Neural progenitor cell (in vitro differentiated cells): ENCODE measurements around the gene MAPK9.

Experiments
- CTCF ChIP-seq: fragments of 200-600 bp; sonication (generic); IDR thresholded peaks from 2 replicates; pipeline ENCODE4 v1.5.1; 2017; ENCODE audit warnings: antibody characterized with exemption, mild to moderate bottlenecking
- EZH2 ChIP-seq: fragments of 200-600 bp; sonication (generic); IDR thresholded peaks from 2 replicates; pipeline ENCODE4 v1.6.1; 2017; ENCODE audit warnings: antibody characterized with exemption, mild to moderate bottlenecking, moderate library complexity

GRCh38 chr5:180334751-180335613, 43.1 kb upstream of the MAPK9 start:
- no peak for TF ChIP-seq CTCF
- no peak for TF ChIP-seq EZH2
